ENCODE measurements around the gene SLC28A1.

DNA sequence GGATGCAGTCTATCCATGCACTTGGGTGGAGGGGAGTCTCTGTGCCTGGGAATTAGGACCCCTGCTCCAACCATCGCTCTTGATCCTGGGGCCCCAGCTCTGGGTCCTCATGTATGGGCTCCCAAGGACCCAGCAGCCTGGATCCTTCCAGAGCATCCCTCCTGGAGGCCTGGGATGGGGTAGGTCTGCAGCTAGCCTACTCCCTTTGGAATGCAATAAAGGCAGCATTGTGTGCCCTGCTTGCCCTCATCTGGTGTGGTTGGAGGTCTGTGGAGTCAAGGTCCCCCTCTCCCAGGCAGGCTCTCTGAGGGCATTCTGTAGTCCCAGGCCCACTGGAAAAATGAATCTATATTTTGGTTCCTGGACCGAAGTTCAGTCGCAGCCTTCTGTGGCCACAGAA lies 15.0 kb upstream of the SLC28A1 start:
- TF ChIP-seq, protein P1, sequence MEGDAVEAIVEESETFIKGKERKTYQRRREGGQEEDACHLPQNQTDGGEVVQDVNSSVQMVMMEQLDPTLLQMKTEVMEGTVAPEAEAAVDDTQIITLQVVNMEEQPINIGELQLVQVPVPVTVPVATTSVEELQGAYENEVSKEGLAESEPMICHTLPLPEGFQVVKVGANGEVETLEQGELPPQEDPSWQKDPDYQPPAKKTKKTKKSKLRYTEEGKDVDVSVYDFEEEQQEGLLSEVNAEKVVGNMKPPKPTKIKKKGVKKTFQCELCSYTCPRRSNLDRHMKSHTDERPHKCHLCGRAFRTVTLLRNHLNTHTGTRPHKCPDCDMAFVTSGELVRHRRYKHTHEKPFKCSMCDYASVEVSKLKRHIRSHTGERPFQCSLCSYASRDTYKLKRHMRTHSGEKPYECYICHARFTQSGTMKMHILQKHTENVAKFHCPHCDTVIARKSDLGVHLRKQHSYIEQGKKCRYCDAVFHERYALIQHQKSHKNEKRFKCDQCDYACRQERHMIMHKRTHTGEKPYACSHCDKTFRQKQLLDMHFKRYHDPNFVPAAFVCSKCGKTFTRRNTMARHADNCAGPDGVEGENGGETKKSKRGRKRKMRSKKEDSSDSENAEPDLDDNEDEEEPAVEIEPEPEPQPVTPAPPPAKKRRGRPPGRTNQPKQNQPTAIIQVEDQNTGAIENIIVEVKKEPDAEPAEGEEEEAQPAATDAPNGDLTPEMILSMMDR (IDR thresholded peaks at IDR 0.05) = no peak
- TF ChIP-seq, protein P2, sequence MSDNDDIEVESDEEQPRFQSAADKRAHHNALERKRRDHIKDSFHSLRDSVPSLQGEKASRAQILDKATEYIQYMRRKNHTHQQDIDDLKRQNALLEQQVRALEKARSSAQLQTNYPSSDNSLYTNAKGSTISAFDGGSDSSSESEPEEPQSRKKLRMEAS (IDR thresholded peaks at IDR 0.05; ENCODE audit: low read depth) = no peak
- no peak for TF ChIP-seq JUND (IDR thresholded peaks at IDR 0.05)
- TF ChIP-seq SIN3A (IDR thresholded peaks at IDR 0.05; ENCODE audit: borderline replicate concordance, low read depth, low read length) = no peak
- no peak for TF ChIP-seq POLR2AphosphoS5 (IDR thresholded peaks at IDR 0.05; ENCODE audit: low read depth, low read length)
- TF ChIP-seq SMC3 (IDR thresholded peaks at IDR 0.05; ENCODE audit: low read depth, low read length) = no peak
- TF ChIP-seq, protein P3, sequence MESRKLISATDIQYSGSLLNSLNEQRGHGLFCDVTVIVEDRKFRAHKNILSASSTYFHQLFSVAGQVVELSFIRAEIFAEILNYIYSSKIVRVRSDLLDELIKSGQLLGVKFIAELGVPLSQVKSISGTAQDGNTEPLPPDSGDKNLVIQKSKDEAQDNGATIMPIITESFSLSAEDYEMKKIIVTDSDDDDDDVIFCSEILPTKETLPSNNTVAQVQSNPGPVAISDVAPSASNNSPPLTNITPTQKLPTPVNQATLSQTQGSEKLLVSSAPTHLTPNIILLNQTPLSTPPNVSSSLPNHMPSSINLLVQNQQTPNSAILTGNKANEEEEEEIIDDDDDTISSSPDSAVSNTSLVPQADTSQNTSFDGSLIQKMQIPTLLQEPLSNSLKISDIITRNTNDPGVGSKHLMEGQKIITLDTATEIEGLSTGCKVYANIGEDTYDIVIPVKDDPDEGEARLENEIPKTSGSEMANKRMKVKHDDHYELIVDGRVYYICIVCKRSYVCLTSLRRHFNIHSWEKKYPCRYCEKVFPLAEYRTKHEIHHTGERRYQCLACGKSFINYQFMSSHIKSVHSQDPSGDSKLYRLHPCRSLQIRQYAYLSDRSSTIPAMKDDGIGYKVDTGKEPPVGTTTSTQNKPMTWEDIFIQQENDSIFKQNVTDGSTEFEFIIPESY (IDR thresholded peaks at IDR 0.05; ENCODE audit: borderline replicate concordance, low read depth) = no peak
- TF ChIP-seq, protein P4, sequence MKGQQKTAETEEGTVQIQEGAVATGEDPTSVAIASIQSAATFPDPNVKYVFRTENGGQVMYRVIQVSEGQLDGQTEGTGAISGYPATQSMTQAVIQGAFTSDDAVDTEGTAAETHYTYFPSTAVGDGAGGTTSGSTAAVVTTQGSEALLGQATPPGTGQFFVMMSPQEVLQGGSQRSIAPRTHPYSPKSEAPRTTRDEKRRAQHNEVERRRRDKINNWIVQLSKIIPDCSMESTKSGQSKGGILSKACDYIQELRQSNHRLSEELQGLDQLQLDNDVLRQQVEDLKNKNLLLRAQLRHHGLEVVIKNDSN (IDR thresholded peaks at IDR 0.05; ENCODE audit: borderline replicate concordance, low read depth) = no peak
- no peak for TF ChIP-seq RCOR1 (IDR thresholded peaks at IDR 0.05; ENCODE audit: low read length)

Data from SK-N-SH (cell line).